NCI-H2107 (cell line): ENCODE measurements around the gene OPCML.

Experiments
- DNase-seq: peaks from one replicate; lab custom pipeline; 2025; lab: John Stamatoyannopoulos, UW

Gene OPCML

DNA sequence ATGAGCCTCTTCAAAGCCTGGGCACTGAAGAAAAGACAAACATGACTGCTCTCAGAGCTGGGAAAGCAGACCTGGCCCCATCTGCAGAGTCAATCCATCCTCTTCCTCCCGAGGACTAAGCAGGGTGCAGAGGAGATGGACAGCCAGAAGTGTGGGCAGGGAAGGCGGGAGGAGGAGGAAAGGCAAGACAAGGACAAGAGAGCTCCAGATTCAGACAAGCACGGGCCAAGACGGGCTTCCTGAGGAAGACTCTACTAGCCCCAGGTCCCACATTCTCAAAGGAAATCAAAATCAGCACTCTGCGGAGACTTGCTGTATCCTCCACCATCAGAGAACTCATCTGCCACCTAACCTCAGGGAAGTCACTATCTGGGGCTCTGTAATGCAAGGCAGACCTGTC, 28.5 kb downstream of the OPCML start:
- DNase-seq, result no peak

DNA sequence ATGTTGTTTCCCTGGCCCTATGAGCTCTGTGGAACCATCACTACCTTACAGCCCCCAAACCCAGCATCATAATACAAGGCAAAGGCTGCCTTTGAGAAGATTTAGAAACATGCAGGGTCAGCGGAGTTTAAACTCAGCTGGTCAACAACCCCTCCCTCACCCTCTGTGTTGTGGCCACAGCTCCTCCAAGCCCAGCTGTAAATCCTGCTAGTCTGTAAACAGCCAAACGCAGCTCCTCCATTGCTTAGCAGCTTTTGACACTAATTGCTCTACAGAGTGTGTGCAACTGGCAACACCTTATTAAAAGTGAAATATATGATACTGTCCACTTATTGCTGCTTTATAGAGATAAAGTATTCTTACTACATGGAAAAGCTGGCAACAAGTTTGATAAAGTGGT, 29.1 kb downstream of the OPCML start:
- no peak for DNase-seq

DNA sequence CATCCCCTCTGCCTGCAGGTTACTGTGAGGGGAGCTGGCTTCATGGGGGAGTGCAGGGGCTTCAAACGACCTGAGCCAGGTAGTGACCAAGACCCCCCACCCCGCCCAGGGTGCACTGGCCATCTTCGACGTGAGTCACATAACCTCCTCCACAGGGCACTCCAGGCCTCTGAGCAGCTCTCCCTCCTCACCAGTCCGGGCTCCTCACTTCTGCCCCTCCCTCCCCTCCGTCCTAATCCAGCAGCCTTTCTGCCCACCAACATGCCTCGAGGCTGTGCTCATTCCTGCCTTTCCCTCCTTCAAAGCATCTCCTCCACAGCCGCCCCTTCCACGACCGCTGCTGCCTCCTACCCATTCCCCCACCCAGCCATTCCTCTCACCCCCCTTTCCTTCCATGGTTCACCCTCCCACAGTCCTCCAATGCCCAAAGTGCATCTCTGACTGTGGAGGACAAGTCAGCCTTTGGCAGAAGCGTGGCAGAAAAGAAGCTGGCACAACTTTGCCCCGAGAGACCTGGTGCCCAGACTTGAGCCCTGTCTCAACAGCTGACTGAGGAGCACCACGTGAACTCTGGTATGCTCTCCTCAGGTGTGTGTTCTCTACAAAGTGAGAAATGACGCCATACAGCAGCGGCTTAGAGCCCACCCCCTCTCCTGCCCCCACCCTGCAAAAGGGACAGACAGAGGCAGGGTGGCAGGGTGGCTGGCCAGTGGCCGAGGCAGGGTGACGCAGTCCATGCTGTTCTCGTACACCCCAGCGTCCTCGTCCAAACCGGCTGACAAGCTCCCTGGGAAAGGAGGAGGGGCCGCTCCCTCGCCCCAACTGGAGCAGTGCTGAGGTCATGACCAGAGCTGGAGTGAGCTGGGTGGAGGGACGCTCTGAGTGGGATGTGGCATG, 30.4 kb downstream of the OPCML start:
- DNase-seq, result no peak

DNA sequence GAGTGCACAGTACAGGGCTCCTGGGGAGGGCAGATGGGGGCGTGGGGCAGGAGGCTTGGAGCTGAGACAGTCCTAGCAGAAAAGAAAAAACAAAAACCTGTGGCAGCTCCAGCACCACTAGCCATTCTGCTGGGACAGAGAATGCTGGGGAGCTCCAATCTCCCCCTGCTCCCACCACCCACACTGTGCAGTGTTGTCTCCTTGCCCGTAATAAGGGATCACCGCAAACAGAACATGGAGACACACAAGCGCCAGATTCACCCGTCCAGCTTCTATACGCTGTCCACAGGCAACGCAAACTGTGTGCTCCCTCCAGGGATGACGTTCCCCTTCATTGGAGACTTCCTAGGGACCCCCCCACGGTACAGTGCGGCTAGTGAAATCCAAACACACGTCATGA, 31.4 kb downstream of the OPCML start:
- DNase-seq, result no peak

DNA sequence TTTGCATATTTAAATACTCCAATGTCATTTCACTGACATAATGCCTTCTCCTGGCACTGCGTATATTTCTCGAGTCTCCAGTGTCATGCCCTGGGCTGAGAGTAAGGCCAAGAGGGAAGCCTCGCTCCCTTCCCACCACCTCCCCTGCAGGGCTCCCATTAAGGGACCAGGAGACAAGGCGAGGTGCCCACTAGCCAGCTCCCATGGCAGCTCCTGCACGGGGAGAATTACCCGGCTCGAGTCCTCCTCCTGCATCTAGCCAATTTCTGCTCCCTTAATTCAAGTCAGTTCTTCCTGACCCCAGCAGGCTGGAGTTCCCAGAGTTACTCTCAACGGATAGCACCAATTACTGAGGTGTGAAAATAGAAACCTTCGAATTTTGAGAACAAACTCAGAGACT, 31.9 kb downstream of the OPCML start:
- no peak for DNase-seq

DNA sequence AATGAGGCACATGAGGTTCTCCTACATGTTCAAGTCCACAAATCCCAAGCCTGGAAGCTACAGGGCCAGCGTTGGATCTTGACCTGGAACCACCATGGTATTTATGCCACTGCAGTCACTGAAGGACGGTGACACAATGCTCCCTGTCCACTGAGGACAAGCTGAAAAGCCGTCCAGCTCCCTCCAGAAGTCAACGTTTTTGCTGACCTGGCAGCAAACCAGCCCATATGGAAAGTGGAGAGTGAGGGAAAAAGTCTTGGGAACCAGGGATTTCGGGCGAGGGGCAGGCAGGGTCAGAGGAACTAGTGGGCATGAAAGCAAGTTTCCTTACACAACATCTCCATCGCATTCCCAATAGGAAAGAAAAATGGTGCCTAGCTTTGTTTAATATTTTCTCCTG, 33.3 kb downstream of the OPCML start:
- no peak for DNase-seq

DNA sequence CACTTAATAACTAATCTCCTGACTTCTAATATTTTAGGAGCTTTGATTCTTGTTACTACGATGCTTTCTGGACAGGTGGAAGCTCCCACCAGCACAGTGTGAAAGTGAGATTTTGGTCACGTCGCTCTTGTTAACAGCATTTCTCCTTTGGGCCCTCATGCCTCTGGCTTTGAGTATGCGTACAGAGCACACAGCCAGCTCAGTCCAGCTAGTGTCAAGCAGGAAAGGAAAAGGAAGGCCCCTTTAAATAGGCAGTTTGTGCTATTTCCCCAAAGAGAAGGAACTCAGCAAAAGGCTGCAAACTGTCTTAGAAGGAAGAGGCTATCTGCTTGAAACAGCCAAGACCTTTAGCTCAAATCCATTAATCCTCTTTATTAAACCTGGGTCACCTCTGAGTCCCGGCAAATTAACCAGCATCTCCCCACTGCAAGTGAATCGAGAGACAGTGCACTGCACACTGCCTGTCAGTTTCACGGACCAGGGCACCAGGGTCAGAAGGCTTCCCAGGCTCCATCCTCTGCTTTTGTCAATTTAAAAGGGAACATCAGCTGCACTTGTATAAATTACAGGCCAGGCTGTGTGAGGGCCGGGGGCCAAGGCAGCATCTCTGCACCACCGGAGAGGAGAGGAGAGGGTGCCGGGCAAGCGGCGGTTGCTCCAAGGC, 34.7 kb downstream of the OPCML start:
- DNase-seq, result no peak

DNA sequence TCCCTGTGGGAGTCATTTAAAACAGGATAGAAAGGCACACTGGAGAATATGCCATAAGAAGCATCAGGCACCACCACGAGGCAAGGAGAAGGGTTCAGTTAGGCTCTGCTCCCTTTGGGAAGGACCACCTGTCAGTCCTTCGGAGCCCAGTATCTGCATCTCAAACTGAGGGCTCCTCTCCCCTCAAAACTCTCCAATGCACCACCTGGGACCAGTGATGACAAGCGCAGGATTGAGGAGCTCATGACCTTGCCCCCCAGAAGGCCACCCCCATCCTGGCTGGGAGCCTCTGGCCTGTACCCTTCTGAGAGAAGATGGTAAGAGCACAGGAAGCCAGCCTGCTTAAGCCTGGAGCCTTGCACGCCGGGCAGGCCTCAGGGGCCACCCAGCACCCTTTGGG, 39.4 kb downstream of the OPCML start:
- no peak for DNase-seq

DNA sequence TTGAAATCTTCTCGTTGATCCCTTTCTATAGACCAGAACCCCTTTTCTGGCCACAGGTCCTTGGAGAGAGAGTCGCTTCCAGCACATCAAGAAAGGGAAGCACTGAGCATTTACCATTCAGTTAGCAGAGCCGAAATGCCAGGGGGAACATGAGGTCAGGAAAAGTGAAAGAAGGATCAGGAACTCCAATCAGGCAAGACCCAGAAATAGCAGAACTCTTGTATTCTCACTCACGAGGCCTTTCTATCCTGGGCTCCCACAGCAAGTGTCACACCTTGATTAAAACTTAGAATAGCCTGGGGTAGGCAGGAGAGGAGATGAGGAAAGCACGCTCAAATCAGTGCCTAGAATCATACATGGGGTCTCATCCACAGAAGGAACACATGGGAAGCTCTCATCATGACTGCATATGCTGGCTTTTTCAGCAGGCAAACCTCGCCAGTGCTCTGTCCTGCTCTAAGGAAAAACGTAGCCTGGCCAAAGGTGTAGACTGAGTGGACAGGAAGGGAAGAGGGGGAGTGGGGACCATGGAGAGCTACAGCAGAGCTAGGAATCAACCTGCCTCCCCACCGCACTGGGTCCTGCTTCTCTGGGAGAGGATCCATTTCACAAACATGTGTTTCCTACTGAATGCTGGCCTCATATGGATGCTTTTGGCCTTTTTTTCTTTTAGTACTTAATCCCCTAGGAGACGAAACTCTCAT, 40.5 kb downstream of the OPCML start:
- DNase-seq, result no peak

DNA sequence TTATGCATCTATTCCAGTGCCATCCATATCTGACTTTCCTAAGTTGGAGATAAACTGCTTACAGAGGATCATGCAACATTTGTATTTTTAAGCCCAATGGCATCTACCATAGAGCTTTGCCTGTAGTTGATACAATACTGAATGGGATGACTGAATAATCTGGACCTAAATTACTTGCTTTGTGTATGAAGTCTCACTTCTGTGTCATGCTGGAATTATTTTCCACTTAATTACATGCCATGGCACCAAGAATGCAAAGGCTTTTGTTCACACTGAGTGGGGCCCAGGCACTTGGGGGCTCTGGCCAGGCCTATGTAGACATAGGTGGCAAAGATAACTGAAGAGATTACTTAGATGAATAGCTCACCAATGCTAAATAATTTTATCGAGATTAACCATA, 51.6 kb downstream of the OPCML start:
- no peak for DNase-seq

DNA sequence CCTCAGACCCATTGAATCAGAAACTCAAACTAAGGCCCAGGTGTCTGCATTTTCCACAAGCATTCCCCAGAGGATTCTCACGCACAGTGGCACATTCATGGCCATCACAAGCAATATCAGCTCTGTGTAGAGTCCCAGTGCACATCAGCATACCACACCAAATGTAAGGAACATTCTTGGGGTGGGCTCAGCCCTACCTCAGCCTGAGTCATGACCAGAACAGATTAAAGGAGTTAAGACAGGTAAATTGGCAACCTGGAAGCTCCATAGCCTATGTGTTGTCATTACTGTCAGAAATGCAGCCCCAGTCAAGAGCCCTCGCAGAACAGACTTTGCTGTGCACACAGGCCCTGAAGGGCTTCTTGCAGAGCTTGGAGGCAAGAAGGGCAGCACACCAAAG, 53.1 kb downstream of the OPCML start:
- DNase-seq, result no peak

DNA sequence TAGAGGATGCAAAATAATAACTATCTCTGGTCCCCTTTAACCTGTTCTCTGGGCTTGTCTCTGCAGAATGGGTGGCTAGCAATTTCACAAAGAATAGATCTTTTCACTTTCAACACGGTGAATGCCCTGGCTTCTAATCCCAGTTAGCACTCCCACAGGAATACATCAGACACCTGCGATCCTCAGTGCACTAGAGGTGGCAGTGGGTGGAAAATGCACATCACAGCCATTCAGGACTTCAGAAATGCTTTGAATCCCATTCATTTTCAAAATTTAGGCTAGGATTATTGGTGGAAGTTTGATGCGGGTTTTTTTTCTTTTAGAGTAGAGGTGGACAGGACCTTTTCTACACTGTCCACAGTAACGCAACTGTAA, 55.1 kb downstream of the OPCML start:
- DNase-seq, result no peak

DNA sequence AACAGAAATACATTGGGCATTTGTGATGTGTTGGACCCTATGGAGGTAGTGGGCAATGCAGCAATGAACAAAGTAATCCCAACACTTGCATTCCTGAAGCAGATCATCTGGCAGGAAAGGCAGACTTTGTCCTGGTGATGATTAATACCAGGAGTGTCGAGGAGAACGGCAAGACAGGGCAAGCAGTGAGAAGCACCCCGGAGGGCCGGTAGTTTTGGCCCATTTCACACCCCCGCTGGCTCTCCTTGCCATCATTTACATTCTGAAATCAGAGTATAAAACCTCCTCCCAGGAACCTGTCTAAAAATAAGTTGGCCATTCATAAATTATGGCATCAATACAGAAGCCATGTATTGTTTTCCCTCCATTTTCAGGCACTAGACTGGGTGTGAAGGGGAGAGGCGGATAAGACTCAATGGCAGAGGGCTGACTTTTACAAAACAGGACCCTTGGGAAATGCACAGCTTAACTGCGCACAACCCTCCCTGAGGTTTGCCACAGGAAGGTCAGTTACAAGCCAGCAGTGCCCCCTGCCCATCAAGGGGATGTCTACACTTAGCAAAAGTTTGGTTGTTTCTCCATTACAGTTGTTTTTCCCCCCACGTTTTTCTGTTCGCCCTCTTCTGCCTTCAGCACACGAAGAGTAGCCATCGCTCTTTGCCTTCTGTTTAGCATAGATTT, 55.6 kb downstream of the OPCML start:
- no peak for DNase-seq

DNA sequence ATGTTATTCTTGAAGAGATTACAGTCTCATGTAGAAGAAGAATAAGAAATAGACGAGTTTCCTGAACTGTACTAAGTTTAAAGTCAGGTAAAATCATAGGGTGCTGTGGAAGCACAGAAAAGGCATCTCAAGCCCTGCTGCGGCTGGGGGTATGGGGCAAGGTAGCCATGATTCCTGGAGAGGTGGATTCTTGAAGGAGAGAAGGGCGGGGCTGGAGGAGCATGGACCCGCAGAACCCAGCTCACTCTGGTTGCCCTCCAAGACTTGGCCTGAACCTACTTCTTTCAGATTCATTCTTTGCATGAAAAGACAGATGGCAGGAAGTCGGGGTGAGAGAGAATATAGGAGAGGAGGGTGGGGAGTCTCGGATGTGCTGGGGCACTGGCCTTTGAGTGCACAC, 57.8 kb downstream of the OPCML start:
- no peak for DNase-seq

DNA sequence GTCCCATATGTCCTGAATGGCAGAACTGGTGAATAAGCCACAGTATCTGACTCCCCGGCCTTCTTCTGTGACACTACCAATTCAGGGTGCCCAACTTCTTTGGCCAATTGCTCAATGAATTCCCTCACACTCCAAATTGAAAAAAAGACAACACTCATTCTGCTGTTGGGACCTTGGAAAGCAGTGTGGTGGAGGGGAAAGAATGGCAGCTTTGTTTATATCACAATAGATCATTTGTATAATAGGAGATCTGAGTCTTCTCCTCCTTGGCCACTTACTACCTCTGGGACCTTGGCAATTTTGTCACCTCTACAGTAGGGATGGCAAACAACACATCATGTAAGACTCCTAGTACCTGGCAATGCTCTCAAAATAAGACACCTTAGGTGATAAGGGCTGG, 64.6 kb downstream of the OPCML start:
- DNase-seq, result no peak

DNA sequence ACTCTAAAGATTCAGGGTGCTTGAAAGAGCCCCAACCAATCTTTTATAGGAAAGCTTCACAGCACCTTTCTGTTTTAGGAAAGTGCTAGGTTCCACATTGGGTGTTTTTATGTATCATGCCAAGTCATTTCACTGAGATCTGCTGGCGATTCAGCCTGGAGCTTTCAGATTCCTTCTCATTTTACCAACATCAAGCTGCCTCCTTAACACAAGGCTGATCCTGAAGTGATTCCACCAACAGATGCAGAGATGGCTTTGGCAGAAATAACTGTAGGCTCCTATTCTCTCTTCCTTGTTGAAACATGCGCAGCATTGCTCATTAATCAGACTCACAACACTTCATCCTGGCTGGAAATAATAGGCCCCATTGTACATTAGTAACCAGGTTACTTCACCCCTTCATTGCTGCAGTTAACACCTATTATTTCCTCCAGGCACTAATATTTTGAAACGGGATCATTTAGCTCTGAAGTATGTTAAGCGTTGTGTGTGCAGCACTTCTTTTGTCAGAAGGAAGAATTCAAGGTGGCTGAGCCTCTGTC, 89.0 kb downstream of the OPCML start:
- no peak for DNase-seq

DNA sequence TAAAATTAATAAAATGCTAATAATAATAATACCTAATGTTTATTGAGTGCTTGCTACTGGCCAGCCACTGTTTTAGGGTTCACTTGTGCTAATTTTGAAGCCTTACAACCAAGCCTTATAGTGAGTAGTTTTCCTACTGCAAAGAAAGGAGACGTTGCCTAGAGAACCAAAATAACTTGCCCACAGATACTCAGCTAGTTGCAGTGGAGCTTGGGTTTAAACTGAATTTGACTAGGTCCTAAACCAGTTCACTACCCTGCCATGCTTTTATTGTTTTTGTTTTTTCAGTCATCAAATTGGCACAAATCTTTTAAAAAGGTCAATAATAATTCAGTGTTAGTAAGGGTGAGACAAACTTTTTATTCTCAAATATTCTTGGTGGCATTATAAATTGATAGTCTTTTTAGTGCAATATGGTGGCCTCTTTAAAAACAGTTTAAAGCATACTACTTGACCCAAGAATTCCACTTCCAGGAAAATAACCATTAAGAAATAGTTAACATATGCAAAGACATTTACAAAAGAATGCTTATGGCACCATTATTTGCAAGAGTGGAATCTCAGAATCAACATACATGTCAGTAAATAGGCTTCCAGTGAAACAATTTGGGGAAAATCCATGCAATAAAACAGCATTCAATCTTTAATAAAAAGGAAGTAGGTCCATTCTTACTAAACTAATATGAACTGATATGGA, 90.2 kb downstream of the OPCML start:
- no peak for DNase-seq

DNA sequence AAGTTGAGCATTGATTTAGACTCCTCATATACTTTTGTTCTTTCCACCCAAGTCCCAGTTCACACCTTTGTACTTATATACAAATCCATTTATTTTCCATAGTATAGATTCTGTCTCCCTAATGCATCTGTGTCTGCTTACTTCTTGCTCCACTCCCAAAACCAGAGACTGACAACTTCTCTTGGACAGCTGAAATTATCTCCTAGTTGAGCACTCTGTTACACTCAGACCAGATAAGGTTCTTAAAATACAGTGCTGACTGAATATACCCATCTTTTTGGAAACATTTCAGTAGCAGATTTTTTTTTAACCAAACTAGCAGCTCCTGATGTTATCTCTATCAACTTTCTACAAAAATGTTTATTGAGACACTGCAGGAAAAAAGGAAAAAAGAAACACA, 106.3 kb downstream of the OPCML start:
- no peak for DNase-seq

DNA sequence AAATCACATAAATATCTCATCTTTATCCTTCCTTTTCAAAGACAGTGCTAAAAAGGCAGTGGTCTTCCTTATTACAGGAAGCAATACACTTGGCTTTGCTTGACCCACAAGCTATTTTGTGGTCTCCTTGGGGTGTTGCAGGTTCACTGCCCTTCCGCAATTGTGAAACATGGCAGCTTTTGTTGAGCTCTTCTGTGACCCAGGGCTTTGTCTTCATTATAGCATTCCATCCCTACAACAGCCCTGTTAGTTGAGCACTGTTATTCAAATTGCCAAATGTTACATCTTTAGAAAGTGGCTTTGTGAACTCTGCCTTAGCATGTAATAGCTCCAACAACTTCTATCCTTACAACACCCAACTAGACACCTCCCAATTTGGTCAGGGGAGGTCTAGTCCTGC, 107.1 kb downstream of the OPCML start:
- no peak for DNase-seq

DNA sequence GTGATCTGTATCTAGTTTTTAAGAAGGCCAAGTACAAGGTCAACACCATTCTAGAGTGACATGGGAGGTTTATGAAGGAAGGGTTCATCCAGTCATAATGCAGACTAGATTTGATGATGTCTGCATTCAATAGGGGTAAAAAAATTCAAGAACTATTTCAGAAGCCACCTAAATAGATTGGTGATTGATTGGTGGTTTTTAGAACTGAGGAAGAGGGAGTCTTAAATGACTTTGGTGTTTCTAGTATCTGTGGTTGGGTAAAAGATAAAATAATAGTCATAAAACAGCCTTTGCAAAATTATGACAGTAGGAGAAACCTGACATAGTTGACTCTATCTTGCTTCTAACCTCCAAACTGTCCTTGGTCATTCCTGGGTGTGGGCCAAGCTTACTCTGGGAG, 114.1 kb downstream of the OPCML start:
- DNase-seq, result no peak

DNA sequence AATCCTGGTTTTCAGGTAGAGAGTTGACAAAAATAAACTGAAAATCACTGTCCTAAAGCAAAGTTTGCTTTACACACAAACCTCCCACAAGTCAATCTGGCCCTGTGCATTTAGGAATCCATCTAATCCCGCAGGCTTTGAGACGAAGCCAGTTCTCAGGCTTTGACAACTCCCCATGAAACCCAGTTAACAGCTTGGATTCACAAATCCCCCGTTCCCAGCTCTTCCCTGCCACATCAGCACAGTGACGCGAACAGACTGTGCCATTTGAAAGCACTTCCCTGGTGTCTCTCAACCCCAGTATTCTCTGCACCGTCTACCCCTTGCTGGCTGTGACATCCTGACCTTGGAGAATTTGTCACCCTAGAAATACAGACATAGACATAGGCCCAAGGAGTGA, 117.8 kb downstream of the OPCML start:
- DNase-seq, result no peak

DNA sequence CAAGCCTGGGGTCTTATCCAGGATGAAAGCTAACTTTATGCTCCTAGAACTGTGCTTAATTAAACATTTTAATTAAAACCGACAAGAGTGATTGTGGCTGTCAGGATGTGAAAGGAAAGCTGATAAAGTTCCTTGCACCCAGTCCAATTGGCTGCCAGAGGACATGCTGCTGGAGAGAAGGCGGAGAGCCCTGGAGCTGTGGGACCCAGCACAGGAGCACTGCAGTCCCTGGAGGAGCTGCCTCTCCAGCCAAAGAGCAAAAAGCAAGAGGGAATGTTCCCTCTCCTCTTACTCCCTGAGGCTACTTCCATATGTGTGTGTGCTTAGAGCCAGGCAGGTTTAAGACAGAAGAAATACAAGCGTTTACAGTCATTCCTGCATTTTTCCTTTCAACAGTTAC, 118.6 kb downstream of the OPCML start:
- DNase-seq, result no peak
